Activated CD4-positive, alpha-beta T cell treated with anti-CD3 and anti-CD28 coated beads, Interleukin-2, Interleukin-4, amounts not matched to agents 100 ng/mL and 50 ng/mL, durations not matched to agents 16 hours and 8 hours (primary cell): ENCODE data around the gene DNAJC9.
"Not testable (repeated sequence)": the region's sequence is repeated elsewhere in the genome, so short reads cannot be mapped to it uniquely, and the experiment has no call there.

ENCODE experiments used
- DNase-seq: peaks from one replicate; pipeline ENCODE4 v3.0.0-alpha.2; 2020; ENCODE audit warnings: low spot score

Gene DNAJC9, protein sequence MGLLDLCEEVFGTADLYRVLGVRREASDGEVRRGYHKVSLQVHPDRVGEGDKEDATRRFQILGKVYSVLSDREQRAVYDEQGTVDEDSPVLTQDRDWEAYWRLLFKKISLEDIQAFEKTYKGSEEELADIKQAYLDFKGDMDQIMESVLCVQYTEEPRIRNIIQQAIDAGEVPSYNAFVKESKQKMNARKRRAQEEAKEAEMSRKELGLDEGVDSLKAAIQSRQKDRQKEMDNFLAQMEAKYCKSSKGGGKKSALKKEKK

DNA sequence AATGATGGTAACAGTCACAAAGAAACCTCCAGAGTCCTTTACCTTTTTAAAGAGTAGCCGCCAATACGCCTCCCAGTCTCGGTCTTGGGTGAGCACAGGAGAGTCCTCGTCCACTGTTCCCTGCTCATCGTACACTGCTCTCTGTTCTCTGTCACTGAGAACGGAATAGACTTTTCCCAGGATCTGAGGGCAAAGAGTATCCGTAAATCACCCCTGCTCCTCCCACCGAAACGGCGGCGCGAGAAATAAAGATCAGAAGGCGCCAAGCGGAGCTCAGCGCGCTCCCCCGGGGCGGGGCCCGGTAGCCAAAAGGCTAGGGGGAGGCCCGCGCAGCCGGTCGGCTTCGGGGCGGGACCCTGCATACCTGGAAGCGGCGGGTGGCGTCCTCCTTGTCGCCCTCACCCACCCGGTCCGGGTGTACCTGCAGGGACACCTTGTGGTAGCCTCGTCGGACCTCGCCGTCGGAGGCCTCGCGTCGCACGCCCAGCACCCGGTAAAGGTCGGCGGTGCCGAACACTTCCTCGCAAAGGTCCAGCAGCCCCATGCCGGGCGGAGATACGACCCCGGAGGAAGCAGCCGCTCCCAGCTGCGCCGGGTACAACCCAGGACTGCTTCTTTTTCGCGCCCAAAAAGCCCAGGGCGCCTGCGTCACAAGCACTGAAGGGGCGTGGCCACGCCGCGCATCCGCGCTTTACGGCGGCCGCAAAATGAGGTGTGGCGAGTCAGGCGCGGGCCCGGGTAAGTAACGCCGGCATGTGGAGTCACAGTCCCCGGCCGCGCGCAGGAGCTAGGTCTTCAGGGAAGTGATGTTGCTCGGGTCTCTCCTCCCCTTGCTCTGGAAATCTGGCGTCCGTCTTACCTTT, at the start of gene DNAJC9:
Gene DNAJC9, minus strand, starts transcription at position 610 of the 863 bp plus-strand sequence. Its CDS starts 66 bp downstream, at position 544.
- peak; percentile 98 for DNase-seq

DNA sequence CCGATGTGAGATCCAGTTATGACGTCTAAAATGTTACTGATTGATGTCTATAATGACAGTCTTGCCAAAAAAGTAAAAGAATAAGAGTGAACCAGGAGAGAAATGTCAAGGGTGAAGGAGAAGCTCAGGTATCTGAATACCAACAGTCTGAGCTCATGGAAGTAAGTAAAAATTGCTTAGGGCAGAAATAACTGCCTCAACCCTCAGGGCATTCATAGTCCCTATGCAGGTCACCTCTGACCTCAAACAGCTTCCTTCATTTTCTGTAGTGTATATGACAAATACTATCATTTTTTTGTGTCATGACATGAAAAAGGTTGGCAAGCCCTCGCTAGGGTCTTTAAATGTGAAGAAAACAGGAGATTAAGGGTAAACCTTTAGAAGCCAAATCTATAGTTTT, 46.4 kb upstream of the DNAJC9 start:
- no peak for DNase-seq

DNA sequence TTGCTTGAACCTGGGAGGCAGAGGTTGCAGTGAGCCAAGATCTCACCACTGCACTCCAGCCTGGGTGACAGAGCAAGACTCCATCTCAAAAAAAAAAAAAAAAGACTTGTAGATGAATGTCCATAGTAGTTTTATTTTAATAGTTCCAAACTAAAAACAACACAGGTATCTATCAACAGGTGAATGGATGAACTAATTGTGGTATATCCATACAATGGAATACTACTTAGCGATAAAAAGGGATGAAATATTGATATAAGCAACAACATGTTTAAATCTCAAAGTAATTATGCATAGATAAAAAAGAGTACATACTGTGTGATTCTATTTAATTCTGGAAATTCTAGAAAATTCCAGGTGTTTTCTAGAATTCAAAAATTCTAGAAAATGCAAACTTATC, 42.9 kb upstream of the DNAJC9 start:
- no peak for DNase-seq

DNA sequence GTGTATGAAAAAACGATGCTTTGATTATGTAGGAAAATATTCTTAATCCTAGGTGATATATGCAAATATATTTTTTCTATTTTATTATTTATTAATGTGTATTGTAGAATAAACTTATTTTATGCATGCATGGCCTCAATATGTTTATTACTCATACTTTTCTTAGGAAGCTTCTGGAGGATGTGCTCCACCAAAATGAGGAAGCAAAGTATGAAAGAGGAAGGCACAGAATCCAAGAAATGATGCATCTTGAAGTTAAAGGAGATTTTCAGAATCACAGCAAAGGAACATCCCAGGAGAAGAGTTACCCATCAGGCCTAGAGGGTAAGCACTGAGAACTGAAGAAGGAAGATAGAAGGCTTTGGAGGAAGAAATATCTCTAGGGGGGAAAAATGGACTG, 40.4 kb upstream of the DNAJC9 start:
- DNase-seq = no peak

DNA sequence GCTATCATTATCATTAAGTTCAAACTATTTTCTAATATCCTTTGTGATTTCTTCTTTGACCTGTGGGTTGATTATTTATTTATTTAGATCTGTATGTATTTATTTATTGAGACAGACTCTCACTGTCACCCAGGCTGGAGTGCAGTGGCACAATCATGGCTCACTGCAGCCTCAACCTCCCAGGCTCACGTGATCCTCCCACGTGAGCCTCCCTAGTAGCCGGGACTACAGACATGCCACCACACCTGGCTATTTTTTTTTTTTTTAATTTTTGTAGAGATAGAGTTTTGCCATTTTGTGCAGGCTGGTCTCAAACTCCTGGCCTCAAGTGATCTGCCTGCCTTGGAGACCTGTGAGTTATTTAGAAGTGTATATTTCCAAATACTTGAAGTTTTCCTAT, 34.0 kb upstream of the DNAJC9 start:
- DNase-seq = no peak

DNA sequence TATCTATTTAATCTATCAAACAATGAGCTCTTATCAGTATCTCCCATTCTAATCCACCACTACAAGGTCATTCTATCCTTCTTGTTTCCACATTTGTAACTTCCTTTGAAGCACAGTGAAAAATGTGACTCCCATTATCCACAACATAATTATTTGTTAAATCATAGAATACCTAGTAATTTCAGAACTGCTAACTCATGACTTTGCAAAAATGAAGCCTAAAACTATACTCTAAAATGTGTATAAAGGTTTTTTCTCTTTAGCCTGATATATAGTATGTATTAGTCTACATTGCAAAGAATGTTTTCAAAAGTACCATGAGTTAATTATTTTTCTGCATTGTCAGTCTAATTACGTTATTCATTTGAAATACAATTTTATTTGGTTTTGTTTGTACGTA, 17.4 kb upstream of the DNAJC9 start:
- no peak for DNase-seq

DNA sequence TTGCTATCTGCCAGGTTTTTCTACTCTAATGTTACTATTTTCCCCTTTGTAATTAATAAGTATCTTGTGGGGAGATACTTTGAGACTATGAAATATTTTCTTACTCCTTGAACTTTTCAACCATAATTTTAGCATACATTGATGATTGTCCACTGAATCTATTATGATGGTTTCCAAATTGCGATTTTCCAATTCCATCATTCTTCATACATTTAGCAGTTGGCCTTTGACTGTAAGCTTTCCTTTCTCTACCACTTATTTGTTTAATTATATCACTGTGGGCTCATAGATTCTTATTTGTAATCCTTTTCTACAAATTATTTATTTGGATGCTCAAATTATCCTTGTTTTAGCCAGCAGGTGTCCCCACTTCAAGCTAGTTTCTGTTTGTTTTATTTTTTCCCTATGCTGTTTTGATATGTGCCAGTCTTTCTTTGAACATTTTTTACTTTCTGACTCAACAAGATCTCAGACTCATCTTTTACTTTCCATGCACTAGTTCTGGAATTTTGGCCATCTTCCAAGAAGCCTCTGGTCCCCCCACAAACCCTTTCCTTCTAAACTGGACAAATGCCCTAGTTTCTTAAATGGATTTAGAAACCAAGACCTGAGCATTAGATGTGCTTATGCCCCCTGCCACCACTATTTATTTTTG, 16.8 kb upstream of the DNAJC9 start:
- DNase-seq = peak; percentile 17

DNA sequence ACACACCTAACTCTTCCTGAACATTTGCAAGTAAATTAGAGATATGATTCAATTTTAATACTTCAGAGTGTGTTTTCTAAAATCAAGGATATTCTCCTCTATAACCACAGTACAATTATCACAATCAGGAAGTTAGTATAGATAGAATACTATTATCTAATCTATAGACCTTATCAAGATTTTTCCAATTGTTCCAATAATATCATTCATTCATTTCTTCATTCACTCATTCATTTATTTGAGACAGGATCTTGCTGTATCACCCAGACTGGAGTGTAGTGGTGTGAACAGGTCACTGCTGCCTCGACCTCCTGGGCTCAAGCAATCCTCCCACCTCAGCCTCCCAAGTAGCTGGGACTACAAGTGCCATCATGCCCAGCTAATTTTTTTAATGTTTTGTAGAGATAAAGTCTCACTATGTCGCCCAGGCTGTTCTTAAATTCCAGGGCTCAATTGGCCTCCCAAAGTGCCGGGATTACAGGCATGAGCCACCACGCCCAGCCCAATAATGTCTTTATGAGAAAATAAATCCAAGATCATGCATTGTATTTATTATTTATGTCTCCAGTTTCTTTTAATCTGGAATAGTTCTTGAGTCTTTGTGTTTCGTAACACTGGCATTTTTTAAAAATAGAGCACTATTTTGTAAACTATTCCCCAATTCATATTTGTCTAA, 16.0 kb upstream of the DNAJC9 start:
- DNase-seq = no peak

DNA sequence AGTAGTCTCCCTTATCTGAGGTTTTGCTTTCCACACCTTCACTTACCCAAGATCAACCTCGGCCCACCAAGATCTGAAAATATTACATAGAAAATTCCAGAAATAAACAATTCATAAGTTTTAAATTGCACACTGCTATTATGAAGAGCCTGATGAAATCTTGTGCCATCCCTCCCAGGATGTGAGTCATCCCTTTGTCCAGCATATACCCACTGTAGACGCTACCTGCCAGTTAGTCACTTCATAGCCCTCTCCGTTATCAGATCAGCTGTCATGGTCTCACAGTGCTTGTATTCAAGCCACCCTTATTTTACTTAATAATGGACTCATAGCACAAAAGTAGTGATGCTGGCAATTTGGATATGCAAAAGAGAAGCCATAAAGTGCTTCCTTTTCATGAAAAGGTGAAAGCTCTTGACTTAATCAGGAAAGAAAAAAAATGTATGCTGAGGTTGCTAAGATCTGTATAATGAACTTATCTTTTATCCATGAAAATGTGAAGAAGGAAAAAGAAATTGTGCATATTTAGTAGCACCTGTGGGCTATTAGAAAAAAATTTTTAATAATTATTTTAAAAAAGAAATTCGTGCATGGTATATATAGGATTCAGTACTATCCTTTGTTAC, 15.2 kb upstream of the DNAJC9 start:
- DNase-seq = no peak

DNA sequence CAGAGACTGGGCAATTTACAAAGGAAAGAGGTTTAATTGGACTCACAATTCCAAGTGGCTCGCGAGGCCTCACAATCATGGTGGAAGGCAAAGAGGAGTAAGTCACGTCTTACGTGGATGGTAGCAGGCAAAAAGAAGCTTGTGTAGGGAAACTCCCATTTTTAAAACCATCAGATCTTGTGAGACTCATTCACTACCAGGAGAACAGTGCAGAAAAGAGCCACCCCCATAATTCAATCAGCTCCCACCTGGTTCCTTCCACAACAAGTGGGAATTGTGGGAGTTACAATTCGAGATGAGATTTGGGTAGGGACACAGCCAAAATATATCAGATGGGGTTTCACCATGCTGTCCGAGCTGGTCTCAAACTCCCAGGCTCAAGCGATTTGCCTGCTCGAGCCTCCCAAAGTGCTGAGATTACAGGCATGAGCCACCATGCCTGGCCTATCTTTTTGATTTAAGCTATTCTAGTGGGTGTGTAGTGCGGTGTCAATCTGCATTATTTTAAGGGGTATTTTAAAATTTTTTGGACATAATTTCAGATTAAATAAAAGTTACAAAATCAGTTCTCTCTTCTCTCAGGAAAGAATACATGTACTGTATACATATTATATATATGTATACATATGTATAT, 14.4 kb upstream of the DNAJC9 start:
- no peak for DNase-seq

DNA sequence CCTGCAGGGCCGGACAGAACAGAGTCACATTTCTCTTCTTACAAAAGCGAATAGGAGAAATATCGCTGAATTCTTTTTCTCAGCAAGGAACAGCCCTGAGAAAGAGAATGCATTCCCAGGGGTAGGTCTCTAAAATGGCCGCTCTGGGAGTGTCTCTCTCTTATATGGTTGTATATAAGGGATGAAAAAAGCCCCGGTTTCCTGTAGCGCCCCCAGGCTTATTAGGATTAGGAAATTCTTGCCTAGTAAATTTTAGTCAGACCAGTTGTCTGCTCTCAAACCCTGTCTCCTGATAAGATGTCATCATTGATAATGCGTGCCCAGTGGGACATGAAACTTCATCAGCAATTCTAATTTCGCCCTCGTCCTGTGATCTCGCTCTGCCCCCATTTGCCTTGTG, 11.6 kb upstream of the DNAJC9 start:
- DNase-seq = not testable (repeated sequence)

DNA sequence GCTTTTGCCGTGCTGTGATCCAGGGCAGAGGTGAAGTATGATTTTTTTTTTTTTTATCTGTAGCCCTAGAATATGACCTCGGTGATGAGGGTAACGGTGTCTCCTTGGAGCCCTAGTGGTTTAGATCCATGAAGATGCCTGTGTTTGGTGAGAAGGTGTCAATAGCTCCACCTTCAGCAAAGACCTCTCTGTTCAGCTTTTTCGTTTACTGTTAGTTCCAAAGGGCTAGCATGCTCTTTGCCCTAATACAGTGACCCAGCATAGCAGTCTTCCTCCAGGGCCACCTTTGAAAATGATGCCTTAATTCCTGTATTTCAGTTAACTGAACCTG, 6.1 kb upstream of the DNAJC9 start:
- DNase-seq = peak; percentile 12

DNA sequence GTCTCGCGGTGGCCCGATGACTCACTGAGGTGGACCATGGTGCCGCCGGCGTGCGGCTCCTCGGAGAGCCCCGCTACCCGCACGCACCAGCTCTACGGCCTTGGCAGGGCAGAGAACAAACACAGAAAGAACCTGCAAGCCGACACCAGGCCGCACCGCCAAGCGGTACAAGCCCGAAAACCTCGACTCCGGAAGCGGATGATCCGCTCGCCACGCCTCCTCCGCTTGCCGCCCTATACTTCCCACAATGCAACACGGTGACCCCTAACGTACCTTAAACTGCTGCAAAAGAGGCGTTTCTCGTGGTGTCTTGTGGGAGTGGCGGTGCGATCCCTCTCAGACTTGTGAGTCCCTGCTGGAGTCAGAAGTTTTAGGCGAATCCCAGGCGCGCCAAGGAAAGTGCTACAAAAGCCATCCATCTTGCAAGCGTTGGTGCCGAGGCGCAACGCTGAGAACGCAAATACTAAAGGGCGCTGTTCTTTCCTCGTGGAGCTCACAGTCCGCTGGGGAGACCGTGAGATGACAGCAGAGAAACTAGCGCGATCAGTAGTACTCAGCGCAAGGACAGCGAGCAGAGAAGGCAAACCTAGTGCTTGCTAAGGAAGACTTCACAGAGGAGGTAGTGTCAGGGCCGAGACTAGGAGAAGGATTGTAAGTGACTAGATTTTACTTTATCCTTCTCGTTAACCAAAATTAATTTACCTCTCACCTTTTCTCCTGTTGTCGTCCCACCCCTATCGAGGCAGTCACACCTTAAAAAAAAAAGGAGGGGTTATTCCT, 5.6 kb upstream of the DNAJC9 start, which contains the start of gene MRPS16:
Gene MRPS16, minus strand, starts transcription at position 200 of the 780 bp plus-strand sequence. Its CDS starts 162 bp downstream, at position 38.
- peak; percentile 96 for DNase-seq

DNA sequence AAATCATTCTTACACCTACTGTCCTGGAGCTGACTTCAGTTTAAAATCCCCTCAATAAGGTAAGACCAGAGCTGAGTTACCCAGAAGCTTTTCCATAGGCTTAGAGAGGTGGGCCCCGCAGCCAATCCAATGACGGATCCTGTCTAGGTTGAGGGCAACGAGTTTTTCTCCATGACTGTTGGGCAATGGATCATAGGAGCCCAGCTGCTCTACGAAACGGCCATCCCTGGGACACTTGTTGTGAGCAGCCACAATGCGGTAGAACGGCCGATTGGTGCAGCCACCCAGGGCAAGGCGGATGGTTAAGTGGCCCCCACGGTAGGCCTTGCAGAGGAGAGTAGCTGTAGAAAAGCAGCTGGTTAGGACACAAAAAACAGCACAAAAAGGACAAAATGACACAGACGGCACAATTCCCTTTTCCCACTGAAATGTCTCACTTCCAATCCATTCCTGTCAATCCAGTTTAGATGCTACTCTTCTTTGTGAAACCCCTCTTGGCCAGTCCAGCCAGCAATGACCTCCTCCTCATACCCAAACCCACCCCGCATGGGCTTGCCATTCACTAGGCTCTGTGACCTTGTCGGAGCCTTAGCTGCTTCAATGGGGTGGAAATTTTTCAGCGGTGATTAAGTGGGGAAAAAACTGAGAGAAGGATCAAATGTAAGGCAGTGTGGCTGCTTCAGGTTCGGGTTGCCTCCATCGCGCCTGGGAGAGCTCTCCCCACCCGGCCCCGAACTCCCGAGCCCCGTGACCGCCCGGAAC, 4.8 kb upstream of the DNAJC9 start:
- DNase-seq = no peak

DNA sequence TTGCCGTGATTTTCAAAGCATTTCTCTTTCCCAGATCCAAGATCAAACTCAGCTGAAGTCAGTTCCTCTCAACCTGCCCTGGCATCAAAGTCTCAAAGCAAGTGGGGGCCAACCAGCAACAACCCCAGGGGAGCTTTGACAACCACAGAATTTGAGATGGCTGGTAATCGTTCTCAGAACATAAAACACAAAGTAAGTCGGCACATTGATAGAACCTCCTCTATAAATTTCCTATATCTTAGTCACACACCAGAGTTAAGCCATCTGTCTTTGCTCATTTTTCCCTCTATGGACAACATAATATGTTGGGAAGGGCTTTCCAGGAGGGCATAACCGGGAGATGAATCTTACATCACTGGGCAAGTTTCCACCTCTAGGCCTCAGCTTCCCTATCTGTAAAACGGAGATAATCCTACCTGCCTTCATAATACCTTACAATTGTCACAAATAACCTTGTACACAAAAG, 1.2 kb upstream of the DNAJC9 start:
- no peak for DNase-seq

DNA sequence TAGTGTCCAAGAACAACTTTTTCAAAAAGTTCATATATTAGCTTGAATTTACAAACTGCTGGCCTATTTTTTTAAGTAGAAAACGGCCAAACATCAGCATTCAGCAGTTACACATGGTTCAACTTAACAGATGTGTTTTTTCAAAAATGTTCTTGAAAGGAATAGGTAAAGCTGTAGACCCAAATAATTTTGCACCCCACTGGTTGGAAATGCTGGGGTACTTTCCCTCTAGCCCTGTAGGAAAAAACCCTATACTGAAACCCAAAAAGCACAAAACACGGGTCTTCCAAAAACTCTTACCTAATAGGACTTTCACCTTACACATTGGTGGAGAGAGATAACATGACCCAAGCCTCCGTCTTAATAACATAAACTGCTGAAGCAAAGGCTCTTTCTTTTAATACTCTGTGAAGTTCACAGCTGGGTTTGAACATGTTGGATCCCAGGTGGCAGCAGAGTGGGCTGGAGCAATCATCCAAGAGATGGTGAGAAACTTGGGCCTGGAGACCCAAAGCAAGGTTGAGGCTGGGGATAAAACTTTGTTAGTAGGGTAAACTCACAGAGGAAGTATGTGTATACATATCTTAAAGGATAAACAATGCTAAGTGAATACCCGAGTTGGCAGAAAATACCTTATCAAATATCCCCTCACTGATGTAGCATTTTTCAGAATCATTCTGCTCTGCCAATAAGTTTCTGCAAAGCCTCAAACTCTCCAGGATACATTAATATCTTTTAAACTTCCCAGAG, 629 bp upstream of the DNAJC9 start:
- no peak for DNase-seq

DNA sequence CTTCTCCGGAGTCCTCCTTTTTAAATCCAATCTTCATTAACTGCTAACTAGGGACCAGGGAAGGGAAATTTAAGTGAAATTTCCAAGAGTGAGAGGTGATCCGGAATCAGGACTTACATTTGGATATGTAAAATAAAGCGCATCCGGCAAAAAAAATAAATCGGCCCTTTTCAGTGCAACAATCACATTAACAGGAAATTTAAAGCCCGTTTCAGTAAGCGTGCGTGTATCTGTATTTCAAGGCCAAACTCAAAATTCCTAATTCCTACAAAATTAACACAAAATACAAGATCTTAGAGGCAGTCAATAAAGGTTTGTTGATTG, 771 bp downstream of the DNAJC9 start:
- no peak for DNase-seq

DNA sequence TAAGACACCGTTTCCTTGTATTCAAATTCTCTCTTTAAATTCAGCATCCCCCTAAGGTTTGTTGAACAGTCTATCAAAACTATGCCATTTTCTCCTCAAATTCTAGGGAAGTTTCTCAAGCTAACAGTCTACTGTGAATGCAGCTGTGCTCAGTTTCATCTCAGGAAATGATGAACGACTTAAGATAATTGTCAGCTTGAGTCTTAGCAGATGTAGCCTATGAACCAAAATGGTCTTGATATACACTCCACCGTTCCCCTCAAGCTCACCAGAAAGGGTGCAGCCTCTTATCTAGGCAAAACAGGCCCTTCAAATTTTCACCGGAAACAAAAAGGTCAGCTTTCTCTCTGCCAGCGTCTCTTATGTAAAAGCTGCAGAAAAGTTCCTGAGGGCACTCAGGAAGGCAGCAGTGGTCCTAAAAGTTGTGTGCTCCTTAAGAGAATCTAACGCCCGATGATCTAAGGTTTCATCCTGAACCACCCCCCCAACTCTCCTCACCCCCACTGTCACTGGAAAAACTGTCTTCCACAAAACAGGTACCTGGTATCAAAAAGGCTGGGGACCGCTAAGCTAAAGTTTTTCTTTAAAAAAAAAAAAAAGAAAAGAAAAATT, 2.1 kb downstream of the DNAJC9 start:
- no peak for DNase-seq

DNA sequence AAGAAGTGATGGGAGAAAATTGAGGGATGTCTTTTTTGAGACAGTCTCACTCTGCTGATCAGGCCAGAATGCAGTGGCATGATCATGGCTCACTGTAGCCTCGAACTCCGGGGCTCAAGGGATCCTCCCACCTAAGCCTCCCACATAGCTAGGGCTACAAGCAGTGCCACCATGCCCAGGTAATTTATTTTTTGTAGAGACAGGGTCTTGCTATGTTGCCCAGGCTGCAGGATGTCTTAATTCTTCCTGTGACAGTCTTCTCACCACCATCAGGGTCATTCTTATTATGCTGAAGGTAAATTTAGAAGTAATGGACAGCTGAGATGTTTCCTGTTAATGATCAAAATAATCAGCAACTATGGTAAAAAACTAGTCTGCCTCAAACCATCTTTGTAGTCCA, 7.1 kb downstream of the DNAJC9 start:
- DNase-seq = no peak
